ENCODE results near the gene HS6ST2. TPM values are rescaled to one million over a fixed set of nuclear protein-coding genes. Genes with fewer than 3 reads are reported as not detected.

HS6ST2 gene
- total RNA-seq, 1 experiment from 2014 or later, result 7.4 TPM

DNA sequence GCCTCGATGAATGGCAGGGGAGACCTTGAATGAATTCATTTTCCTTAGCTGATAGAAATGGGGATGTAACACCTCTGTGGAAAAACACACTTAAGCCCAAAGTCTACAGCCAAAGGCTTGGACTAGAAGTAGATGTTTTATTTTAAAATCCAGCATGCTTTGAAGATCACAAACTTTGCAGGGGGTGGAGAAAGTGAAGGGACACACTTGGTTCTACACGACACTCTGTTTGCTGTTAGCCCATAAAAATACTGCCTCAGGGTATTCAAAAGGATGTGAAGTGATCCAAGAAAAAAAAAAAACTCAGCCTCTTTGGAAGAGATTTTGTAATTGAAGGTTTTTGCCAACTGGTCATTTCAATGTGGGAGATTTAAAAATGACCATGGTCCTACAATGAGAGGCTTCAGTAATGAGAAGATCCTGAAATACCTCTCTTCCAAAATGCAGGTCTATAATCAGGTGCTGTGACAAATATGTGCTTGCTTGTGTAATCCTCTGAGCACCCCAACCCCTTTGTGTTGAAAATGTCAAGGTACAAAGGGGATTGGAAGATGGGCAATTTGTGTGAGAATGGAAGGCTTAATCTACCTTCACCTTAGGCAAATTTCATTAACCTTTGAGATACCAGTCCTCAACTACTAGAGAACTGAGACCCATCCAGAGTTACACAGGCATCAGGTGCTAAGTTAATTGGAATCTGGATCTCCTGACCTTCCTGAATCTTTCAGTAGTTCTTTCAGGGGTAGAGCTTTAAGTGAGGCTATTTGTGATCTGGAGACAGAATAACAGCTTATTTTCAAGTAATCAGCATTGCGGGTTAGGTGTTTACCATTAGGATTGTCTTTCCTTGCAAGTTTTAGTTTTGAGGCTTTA is 82.5 kb downstream of the HS6ST2 start:
- no TSS peak for BruUV-seq (replicated peaks)
- intact Hi-C loops (cut with micrococcal nuclease), result loop anchor here (2.0 to 5.0 kb wide), 3 partner anchors 19 to 134 kb away; no protein-coding TSS in a partner anchor
- Histone ChIP-seq H2AFZ (ENCODE audit: low read length) (no peak overlapping the region), H3F3A (ENCODE audit: low read length, unreplicated experiment) (no peaks in the 10 kb centered on the region), H3K9me3 (ENCODE audit: low read length) (no peaks in the 10 kb centered on the region), H3K36me3 (ENCODE audit: low read depth, low read length) (no peaks in the 10 kb centered on the region), H3K9ac (ENCODE audit: low read length) (no peak overlapping the region), H3K9me2 (replicated peaks; ENCODE audit: low read length) (no peaks in the 10 kb centered on the region), H3K79me2 (ENCODE audit: low read length) (no peaks in the 10 kb centered on the region), H3K4me2 (ENCODE audit: low read length) (peak overlapping the region; percentile 62), H3K4me1 (ENCODE audit: insufficient read depth, low read length) (peaks cover 22% of the 10 kb centered on the region), H3K27ac (ENCODE audit: low read length) (peak overlapping the region; percentile 64), H4K20me1 (ENCODE audit: low read length) (no peaks in the 10 kb centered on the region), H3K27me3 (ENCODE audit: low read length) (no peaks in the 10 kb centered on the region), H3K4me3 (ENCODE audit: low read length) (no peak overlapping the region)
- POLR2A ChIA-PET (ENCODE audit: unreplicated experiment), result interaction anchor here (0.6 kb wide), 1 partner anchor 311 kb away, joined by 3 read pairs; no protein-coding TSS in a partner anchor
- DNase-seq (peak; percentile 70), ATAC-seq (peak; percentile 80)
- CTCF ChIA-PET, result no interaction called here
- no peak for TF ChIP-seq EZH2 (IDR thresholded peaks at IDR 0.05; ENCODE audit: low read length, unreplicated experiment)
- no peak for TF ChIP-seq EZH2phosphoT487 (IDR thresholded peaks at IDR 0.05; ENCODE audit: borderline replicate concordance, low read length)
- TF ChIP-seq, protein P1, sequence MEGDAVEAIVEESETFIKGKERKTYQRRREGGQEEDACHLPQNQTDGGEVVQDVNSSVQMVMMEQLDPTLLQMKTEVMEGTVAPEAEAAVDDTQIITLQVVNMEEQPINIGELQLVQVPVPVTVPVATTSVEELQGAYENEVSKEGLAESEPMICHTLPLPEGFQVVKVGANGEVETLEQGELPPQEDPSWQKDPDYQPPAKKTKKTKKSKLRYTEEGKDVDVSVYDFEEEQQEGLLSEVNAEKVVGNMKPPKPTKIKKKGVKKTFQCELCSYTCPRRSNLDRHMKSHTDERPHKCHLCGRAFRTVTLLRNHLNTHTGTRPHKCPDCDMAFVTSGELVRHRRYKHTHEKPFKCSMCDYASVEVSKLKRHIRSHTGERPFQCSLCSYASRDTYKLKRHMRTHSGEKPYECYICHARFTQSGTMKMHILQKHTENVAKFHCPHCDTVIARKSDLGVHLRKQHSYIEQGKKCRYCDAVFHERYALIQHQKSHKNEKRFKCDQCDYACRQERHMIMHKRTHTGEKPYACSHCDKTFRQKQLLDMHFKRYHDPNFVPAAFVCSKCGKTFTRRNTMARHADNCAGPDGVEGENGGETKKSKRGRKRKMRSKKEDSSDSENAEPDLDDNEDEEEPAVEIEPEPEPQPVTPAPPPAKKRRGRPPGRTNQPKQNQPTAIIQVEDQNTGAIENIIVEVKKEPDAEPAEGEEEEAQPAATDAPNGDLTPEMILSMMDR (conservative IDR thresholded peaks at IDR 0.05; ENCODE audit: low read depth, low read length), result no peak

DNA sequence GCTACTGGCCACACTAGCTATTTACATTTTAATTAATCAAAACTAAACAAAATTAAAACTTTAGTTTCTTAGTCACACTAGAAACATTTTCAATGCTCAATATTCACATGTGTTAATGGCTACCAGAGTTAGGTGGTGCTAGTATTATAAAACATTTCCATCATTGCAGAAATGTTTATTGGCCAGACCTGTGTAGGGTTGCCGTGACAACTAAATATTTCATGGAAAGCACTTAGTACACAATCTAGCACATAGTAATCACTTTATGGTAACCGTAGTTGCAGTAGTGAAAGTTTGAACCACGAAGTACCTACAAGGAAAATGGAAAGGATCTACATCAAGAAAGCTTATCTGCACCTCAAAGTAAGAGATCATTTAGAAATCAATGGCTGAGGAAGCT is 95.9 kb downstream of the HS6ST2 start:
- DNase-seq (no peak), ATAC-seq (no peak)
- H3K27ac ChIP-seq (ENCODE audit: low read length), result no peak overlapping the region
- H3K9me3 ChIP-seq (ENCODE audit: low read length), result no peaks in the 10 kb centered on the region
- H3K4me1 ChIP-seq (ENCODE audit: insufficient read depth, low read length), result peaks cover 11% of the 10 kb centered on the region
- TF ChIP-seq, protein P1 (conservative IDR thresholded peaks at IDR 0.05; ENCODE audit: low read depth, low read length), result no peak
- TF ChIP-seq EZH2phosphoT487 (IDR thresholded peaks at IDR 0.05; ENCODE audit: borderline replicate concordance, low read length) (no peak), EZH2 (IDR thresholded peaks at IDR 0.05; ENCODE audit: low read length, unreplicated experiment) (no peak)
- intact Hi-C loops (cut with micrococcal nuclease), result no loop called here
- POLR2A ChIA-PET (ENCODE audit: unreplicated experiment), result interaction anchor here (0.8 kb wide), 1 partner anchor 224 kb away, joined by 3 read pairs; no protein-coding TSS in a partner anchor
- H3K9ac ChIP-seq (ENCODE audit: low read length), result no peak overlapping the region
- CTCF ChIA-PET, result no interaction called here
- no peaks in the 10 kb centered on the region for H4K20me1 ChIP-seq (ENCODE audit: low read length)
- no peaks in the 10 kb centered on the region for H3K79me2 ChIP-seq (ENCODE audit: low read length)
- H2AFZ ChIP-seq (ENCODE audit: low read length), result no peak overlapping the region
- H3K9me2 ChIP-seq (replicated peaks; ENCODE audit: low read length), result no peaks in the 10 kb centered on the region
- no peaks in the 10 kb centered on the region for H3K27me3 ChIP-seq (ENCODE audit: low read length)
- H3K36me3 ChIP-seq (ENCODE audit: low read depth, low read length), result no peaks in the 10 kb centered on the region
- BruUV-seq (replicated peaks), result no TSS peak
- no peak overlapping the region for H3K4me3 ChIP-seq (ENCODE audit: low read length)
- no peak overlapping the region for H3K4me2 ChIP-seq (ENCODE audit: low read length)
- H3F3A ChIP-seq (ENCODE audit: low read length, unreplicated experiment), result no peaks in the 10 kb centered on the region

DNA sequence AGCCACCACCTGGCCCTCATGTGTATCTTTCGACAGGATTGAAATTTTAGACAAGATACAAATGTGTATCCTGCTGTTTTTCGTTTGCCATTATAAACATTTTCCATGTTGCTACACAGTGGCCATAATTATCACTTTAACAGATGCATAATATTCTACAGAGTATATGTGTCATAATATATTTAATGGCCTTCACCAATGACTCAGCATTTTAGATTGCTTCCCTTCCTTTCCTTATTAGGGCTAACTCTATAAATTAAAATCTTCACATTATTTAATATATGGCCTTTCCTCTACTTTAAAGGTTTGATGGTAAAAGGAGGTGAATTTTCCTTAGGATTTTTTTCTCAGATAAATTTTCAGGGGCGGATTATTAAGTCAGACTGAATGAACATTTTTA is 97.4 kb downstream of the HS6ST2 start:
- Histone ChIP-seq H3F3A (ENCODE audit: low read length, unreplicated experiment) (no peaks in the 10 kb centered on the region), H3K4me1 (ENCODE audit: insufficient read depth, low read length) (peaks cover 12% of the 10 kb centered on the region), H4K20me1 (ENCODE audit: low read length) (no peaks in the 10 kb centered on the region), H3K36me3 (ENCODE audit: low read depth, low read length) (no peaks in the 10 kb centered on the region), H2AFZ (ENCODE audit: low read length) (no peak overlapping the region), H3K9ac (ENCODE audit: low read length) (no peak overlapping the region), H3K9me3 (ENCODE audit: low read length) (no peaks in the 10 kb centered on the region), H3K27ac (ENCODE audit: low read length) (no peak overlapping the region), H3K27me3 (ENCODE audit: low read length) (no peaks in the 10 kb centered on the region), H3K79me2 (ENCODE audit: low read length) (no peaks in the 10 kb centered on the region), H3K4me3 (ENCODE audit: low read length) (no peak overlapping the region), H3K9me2 (replicated peaks; ENCODE audit: low read length) (no peaks in the 10 kb centered on the region), H3K4me2 (ENCODE audit: low read length) (no peak overlapping the region)
- BruUV-seq (replicated peaks), result no TSS peak
- ATAC-seq, result no peak
- intact Hi-C loops (cut with micrococcal nuclease), result no loop called here
- DNase-seq, result no peak
- TF ChIP-seq EZH2phosphoT487 (IDR thresholded peaks at IDR 0.05; ENCODE audit: borderline replicate concordance, low read length), result no peak
- CTCF ChIA-PET, result no interaction called here
- POLR2A ChIA-PET (ENCODE audit: unreplicated experiment), result no interaction called here
